DND-41 (cell line): ENCODE results near the gene ARL4C.
A peak's percentile ranks its signal among the peaks of the same experiment; 100 is the strongest.

Source experiments
- ATAC-seq: fragments of 200-7000 bp; cut with Tn5 transposase; 3 replicates; pipeline ENCODE4 v1.9.1; 2021; ENCODE audit warnings: low read depth; ENCODE audit not compliant: insufficient read depth
- DNase-seq: peaks from one replicate; pipeline ENCODE4 v3.0.0-alpha.2; 2020
- H2AFZ ChIP-seq: 2 replicates; pipeline ENCODE4 v1.6.0; 2012; ENCODE audit warnings: low read depth, low read length
- H3K27ac ChIP-seq: 2 replicates; pipeline ENCODE4 v1.5.1; 2012; ENCODE audit warnings: low read length, inconsistent platforms
- H3K27me3 ChIP-seq: fragments of 200-600 bp; sonication (generic); 2 replicates; pipeline ENCODE4 v1.6.0; 2012; ENCODE audit warnings: low read length, mild to moderate bottlenecking, inconsistent platforms; ENCODE audit not compliant: insufficient read depth, poor library complexity
- H3K36me3 ChIP-seq: 2 replicates; pipeline ENCODE4 v1.5.1; 2012; ENCODE audit warnings: low read length, inconsistent platforms; ENCODE audit not compliant: insufficient read depth
- H3K4me1 ChIP-seq: 2 replicates; pipeline ENCODE4 v1.5.1; 2012; ENCODE audit warnings: mild to moderate bottlenecking, low read length; ENCODE audit not compliant: insufficient read depth
- H3K4me2 ChIP-seq: 2 replicates; pipeline ENCODE4 v1.6.0; 2012; ENCODE audit warnings: mild to moderate bottlenecking, moderate library complexity, low read length, inconsistent platforms; ENCODE audit not compliant: insufficient read depth
- H3K4me3 ChIP-seq, 2 experiments: fragments of 200-600 bp in 1 of 2; shearing (Covaris generic) in 1 of 2; 2 replicates each; pipeline ENCODE4 v1.5.1; 2012 to 2016; ENCODE audit warnings: inconsistent platforms in 2 of 2, low read length in 2 of 2, mild to moderate bottlenecking in 2 of 2, low read depth in 1 of 2, moderate library complexity in 1 of 2
- H3K79me2 ChIP-seq: 2 replicates; pipeline ENCODE4 v1.6.0; 2012; ENCODE audit warnings: low read length, inconsistent platforms; ENCODE audit not compliant: insufficient read depth
- H3K9ac ChIP-seq: 2 replicates; pipeline ENCODE4 v1.6.0; 2012; ENCODE audit warnings: low read depth, mild to moderate bottlenecking, inconsistent platforms, low read length, moderate library complexity
- H3K9me3 ChIP-seq: 2 replicates; pipeline ENCODE4 v1.5.1; 2012; ENCODE audit warnings: low read length, moderate library complexity, mild to moderate bottlenecking, inconsistent platforms; ENCODE audit not compliant: insufficient read depth, severe bottlenecking
- H4K20me1 ChIP-seq: 2 replicates; pipeline ENCODE4 v1.6.0; 2012; ENCODE audit warnings: low read length; ENCODE audit not compliant: insufficient read depth
- CTCF ChIP-seq: IDR thresholded peaks from 2 replicates; pipeline ENCODE4 v1.5.1; 2012; ENCODE audit warnings: borderline replicate concordance, low read length, moderate library complexity, mild to moderate bottlenecking; ENCODE audit not compliant: poor library complexity, severe bottlenecking; ENCODE audit errors: extremely low read depth
- EZH2 ChIP-seq: IDR thresholded peaks from 3 replicates; pipeline ENCODE4 v1.6.1; 2012; ENCODE audit warnings: borderline replicate concordance, low read depth, mild to moderate bottlenecking, moderate library complexity, low read length, inconsistent platforms; ENCODE audit not compliant: severe bottlenecking

Gene ARL4C

GRCh38 chr2:234476766-234477165 lies 20.1 kb downstream of the ARL4C start:
- H3K9me3 ChIP-seq: peaks cover 3% of the 10 kb centered on the region
- no peak overlapping the region for H2AFZ ChIP-seq
- H3K9ac ChIP-seq: no peak overlapping the region
- H3K4me2 ChIP-seq: no peak overlapping the region
- H4K20me1 ChIP-seq: no peaks in the 10 kb centered on the region
- TF ChIP-seq CTCF (peak; percentile 19), EZH2 (no peak)
- H3K79me2 ChIP-seq: no peaks in the 10 kb centered on the region
- H3K27ac ChIP-seq: no peak overlapping the region; the same call in 1 of the 2 replicates
- H3K4me3 ChIP-seq: no peak overlapping the region
- no peaks in the 10 kb centered on the region for H3K27me3 ChIP-seq
- ATAC-seq: no peak
- no peak for DNase-seq
- peaks cover 33% of the 10 kb centered on the region for H3K4me1 ChIP-seq
- H3K36me3 ChIP-seq: no peaks in the 10 kb centered on the region

- H3K27me3 ChIP-seq: no peaks in the 10 kb centered on the region
- no peaks in the 10 kb centered on the region for H3K79me2 ChIP-seq
- TF ChIP-seq CTCF (no peak), EZH2 (no peak)
- H2AFZ ChIP-seq: no peak overlapping the region
- H3K4me3 ChIP-seq: no peak overlapping the region
- no peak for ATAC-seq
- no peaks in the 10 kb centered on the region for H4K20me1 ChIP-seq
- H3K4me2 ChIP-seq: no peak overlapping the region
- no peak overlapping the region for H3K9ac ChIP-seq
- DNase-seq: no peak
- H3K4me1 ChIP-seq: peaks cover 23% of the 10 kb centered on the region
- H3K9me3 ChIP-seq: peaks cover 3% of the 10 kb centered on the region
- H3K36me3 ChIP-seq: no peaks in the 10 kb centered on the region
- H3K27ac ChIP-seq: no peak overlapping the region
Observed at GRCh38 chr2:234474654-234475053, 22.2 kb downstream of the ARL4C start.

- H3K79me2 ChIP-seq: no peaks in the 10 kb centered on the region
- TF ChIP-seq CTCF: no peak
- TF ChIP-seq EZH2: no peak
- no peak for DNase-seq
Observed at GRCh38 chr2:234472155-234472554, 24.7 kb downstream of the ARL4C start.

GRCh38 chr2:234469972-234470371 lies 26.9 kb downstream of the ARL4C start:
- no peak overlapping the region for H3K4me3 ChIP-seq
- no peaks in the 10 kb centered on the region for H3K36me3 ChIP-seq
- TF ChIP-seq EZH2: no peak
- no peak overlapping the region for H3K4me2 ChIP-seq
- no peak overlapping the region for H2AFZ ChIP-seq
- H3K9me3 ChIP-seq: peaks cover 3% of the 10 kb centered on the region
- no peak overlapping the region for H3K9ac ChIP-seq
- H3K27ac ChIP-seq: no peak overlapping the region
- no peaks in the 10 kb centered on the region for H3K27me3 ChIP-seq
- H3K4me1 ChIP-seq: peaks cover 26% of the 10 kb centered on the region
- no peaks in the 10 kb centered on the region for H3K79me2 ChIP-seq
- ATAC-seq (no peak), DNase-seq (no peak)
- H4K20me1 ChIP-seq: no peaks in the 10 kb centered on the region

More at GRCh38 chr2:234472155-234472554, 24.7 kb downstream of the ARL4C start:
- no peak overlapping the region for H2AFZ ChIP-seq
- no peak for ATAC-seq
- peak overlapping the region; percentile 17; the same call in 1 of the 2 replicates for H3K27ac ChIP-seq
- peaks cover 4% of the 10 kb centered on the region; the same call in 1 of the 2 replicates for H3K4me1 ChIP-seq
- no peak overlapping the region for H3K4me2 ChIP-seq
- no peak overlapping the region for H3K4me3 ChIP-seq
- peaks cover 3% of the 10 kb centered on the region for H3K9me3 ChIP-seq
- no peaks in the 10 kb centered on the region for H4K20me1 ChIP-seq
- no peak overlapping the region for H3K9ac ChIP-seq
- no peaks in the 10 kb centered on the region for H3K36me3 ChIP-seq
- no peaks in the 10 kb centered on the region for H3K27me3 ChIP-seq
